Keratinocyte (primary cell): ENCODE results near the gene CTPS2. TPM values are rescaled to one million over a fixed set of nuclear protein-coding genes. Genes with fewer than 3 reads are reported as not detected.
A peak's percentile ranks its signal among the peaks of the same experiment; 100 is the strongest.

Source experiments
- DNase-seq: peaks from one replicate; pipeline ENCODE4 v3.0.0-alpha.2; 2011; ENCODE audit warnings: low read depth, missing footprints, low spot score
- FAIRE-seq: peaks from 2 replicates; lab custom pipeline; 2011; peaks lifted over from hg19 to GRCh38; lab: Jason Lieb, UNC
- H2AFZ ChIP-seq: 2 replicates; pipeline ENCODE4 v1.6.0; 2012; ENCODE audit warnings: low read length, control low read depth, inconsistent platforms; ENCODE audit not compliant: control insufficient read depth
- H3K27ac ChIP-seq: 2 replicates; pipeline ENCODE4 v1.5.1; 2011; ENCODE audit warnings: low read length; ENCODE audit not compliant: control insufficient read depth, insufficient read depth
- H3K27me3 ChIP-seq: 3 replicates; pipeline ENCODE4 v1.6.0; 2011; ENCODE audit warnings: low read length; ENCODE audit not compliant: control insufficient read depth, insufficient read depth; ENCODE audit errors: extremely low read depth
- H3K36me3 ChIP-seq, 2 experiments: 2 replicates in 1 of 2; 3 replicates in 1 of 2; pipeline ENCODE4 v1.5.1; 2011; ENCODE audit warnings: low read length in 2 of 2, mild to moderate bottlenecking in 1 of 2; ENCODE audit not compliant: control insufficient read depth in 2 of 2, insufficient read depth in 2 of 2; ENCODE audit errors: extremely low read depth in 1 of 2
- H3K4me1 ChIP-seq: 3 replicates; pipeline ENCODE4 v1.5.1; 2011; ENCODE audit warnings: low read length; ENCODE audit not compliant: control insufficient read depth, insufficient read depth; ENCODE audit errors: extremely low read depth
- H3K4me2 ChIP-seq: 3 replicates; pipeline ENCODE4 v1.6.0; 2011; ENCODE audit warnings: low read depth, low read length; ENCODE audit not compliant: control insufficient read depth, insufficient read depth; ENCODE audit errors: extremely low read depth
- H3K4me3 ChIP-seq, 3 experiments: fragments of 200-600 bp in 1 of 3; sonication (generic) in 1 of 3; 2 replicates in 2 of 3; 3 replicates in 1 of 3; pipeline ENCODE4 v1.5.1; 2011 to 2016; ENCODE audit warnings: low read length in 3 of 3, mild to moderate bottlenecking in 3 of 3, control low read depth in 2 of 3, inconsistent platforms in 1 of 3, low read depth in 1 of 3, mixed read lengths in 1 of 3, mixed run types in 1 of 3, moderate library complexity in 1 of 3; ENCODE audit not compliant: control insufficient read depth in 2 of 3, insufficient read depth in 2 of 3; ENCODE audit errors: extremely low read depth in 1 of 3
- H3K79me2 ChIP-seq: 2 replicates; pipeline ENCODE4 v1.6.0; 2012; ENCODE audit warnings: low read length; ENCODE audit not compliant: control insufficient read depth, insufficient read depth
- H3K9ac ChIP-seq: 3 replicates; pipeline ENCODE4 v1.6.0; 2011; ENCODE audit warnings: low read length; ENCODE audit not compliant: control insufficient read depth, insufficient read depth; ENCODE audit errors: extremely low read depth
- H3K9me1 ChIP-seq: 3 replicates; pipeline ENCODE4 v1.6.0; 2011; ENCODE audit warnings: low read length; ENCODE audit not compliant: control insufficient read depth, insufficient read depth; ENCODE audit errors: extremely low read depth
- H3K9me3 ChIP-seq: 2 replicates; pipeline ENCODE4 v1.5.1; 2012; ENCODE audit warnings: low read depth, low read length; ENCODE audit not compliant: control insufficient read depth
- H4K20me1 ChIP-seq: 3 replicates; pipeline ENCODE4 v1.6.0; 2011; ENCODE audit warnings: low read length; ENCODE audit not compliant: control insufficient read depth, insufficient read depth; ENCODE audit errors: extremely low read depth
- CTCF ChIP-seq, 3 experiments: IDR thresholded peaks in 1 of 3; conservative IDR thresholded peaks in 1 of 3; optimal IDR thresholded peaks in 1 of 3; 2 replicates in 2 of 3; 3 replicates in 1 of 3; pipeline versions ENCODE3 to v1.5.1; 2011; ENCODE audit warnings: low read length in 3 of 3, mild to moderate bottlenecking in 3 of 3, moderate library complexity in 2 of 3, control low read depth in 1 of 3, inconsistent platforms in 1 of 3; ENCODE audit not compliant: insufficient read depth in 2 of 3; ENCODE audit errors: extremely low read depth in 1 of 3
- EZH2 ChIP-seq: IDR thresholded peaks from one replicate; pipeline ENCODE4 v1.6.1; 2012; ENCODE audit warnings: inconsistent platforms, mild to moderate bottlenecking, low read length, moderate library complexity
- dilution Hi-C: fragments of 300-500 bp; cut with MboI; formaldehyde crosslinking; loops from one replicate; pipeline ENCODE4 v1.7.0; 2020; ENCODE audit warnings: low sequenced_read_pairs; ENCODE audit not compliant: extremely low pct_ligation_motif_present
- polyA plus RNA-seq, 5 experiments: library from polyadenylated mRNA; depleted of rRNA in 3 of 5; stranded (reverse) in 3 of 5; stranded (forward) in 1 of 5; unstranded in 1 of 5; fragments of >200 nt; gene quantifications; 1 replicate in 1 of 5; 2 replicates in 3 of 5; 3 replicates in 1 of 5; pipeline versions ENCODE4 v1.2.1 to v1.2.3, GENCODE V29; 2011 to 2012; ENCODE audit warnings: missing spikeins in 2 of 5, low read depth in 1 of 5, low replicate concordance in 1 of 5

The CTPS2 gene
- polyA plus RNA-seq, 1 donor (not counting 4 experiments of a cell fraction or from before 2014, with no cell fraction given), result 12.3 TPM

GRCh38 chrX:16646366-16647138 lies 65.9 kb downstream of the CTPS2 start:
- Histone ChIP-seq H3K4me3 (no peak overlapping the region), H3K79me2 (no peaks in the 10 kb centered on the region), H3K9me3 (no peaks in the 10 kb centered on the region), H3K27ac (no peak overlapping the region), H3K36me3 (peaks cover 0 to 1% of the 10 kb centered on the region in 2 experiments), H3K9ac (no peak overlapping the region), H3K4me2 (no peak overlapping the region), H3K9me1 (no peaks in the 10 kb centered on the region), H3K27me3 (no peaks in the 10 kb centered on the region), H3K4me1 (peaks cover 12% of the 10 kb centered on the region), H2AFZ (no peak overlapping the region), H4K20me1 (no peaks in the 10 kb centered on the region)
- dilution Hi-C loops, result no loop called here
- FAIRE-seq (no peak), DNase-seq (no peak)
- no peak for TF ChIP-seq EZH2

GRCh38 chrX:16643176-16643575 lies 69.3 kb downstream of the CTPS2 start:
- H3K4me3 ChIP-seq, result no peak overlapping the region
- H3K4me1 ChIP-seq, result peaks cover 12% of the 10 kb centered on the region
- H3K9me3 ChIP-seq, result no peaks in the 10 kb centered on the region
- DNase-seq (peak; percentile 36), FAIRE-seq (no peak)
- dilution Hi-C loops, result no loop called here
- TF ChIP-seq CTCF (optimal IDR thresholded peaks at IDR 0.05 in 1 of 3, IDR thresholded peaks at IDR 0.05 in 1 of 3, conservative IDR thresholded peaks at IDR 0.05 in 1 of 3; ENCODE audit: extremely low read depth in 1 of 3, insufficient read depth in 2 of 3, low read length in 3 of 3) (no peak), EZH2 (no peak)
- peak overlapping the region; percentile 27 for H3K27ac ChIP-seq
- no peak overlapping the region for H2AFZ ChIP-seq
- H4K20me1 ChIP-seq, result no peaks in the 10 kb centered on the region
- peaks cover 3% of the 10 kb centered on the region in 2 experiments for H3K36me3 ChIP-seq
- H3K4me2 ChIP-seq, result peak overlapping the region; percentile 2
- H3K27me3 ChIP-seq, result no peaks in the 10 kb centered on the region
- H3K79me2 ChIP-seq, result no peaks in the 10 kb centered on the region
- H3K9me1 ChIP-seq, result no peaks in the 10 kb centered on the region
- H3K9ac ChIP-seq, result no peak overlapping the region
